ENCODE measurements around the gene S100A2.

DNA sequence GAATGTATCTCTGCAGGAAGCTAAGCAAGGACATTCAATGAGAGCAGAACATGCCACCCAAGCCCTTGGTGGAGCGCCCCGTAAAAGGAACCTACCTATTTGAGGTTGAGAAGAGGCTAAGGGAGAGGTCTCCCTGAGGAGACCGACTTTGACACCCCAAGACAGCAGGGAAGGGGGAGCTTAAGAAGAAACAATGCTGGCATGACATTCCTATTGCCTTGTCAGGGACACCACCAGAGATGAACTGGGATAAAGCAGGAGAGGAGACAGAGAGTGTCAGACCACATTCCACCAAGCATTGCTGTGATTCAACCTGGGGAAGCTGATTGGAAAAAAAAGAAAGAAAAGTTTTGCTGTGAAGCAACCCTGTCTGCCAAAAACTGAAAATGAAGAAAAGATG, 13.3 kb upstream of the S100A2 start:
- TF ChIP-seq NFRKB (IDR thresholded peaks at IDR 0.05) (no peak), ZNF384 (IDR thresholded peaks at IDR 0.05) (no peak), ELF4 (IDR thresholded peaks at IDR 0.05) (no peak), FOXA1 (IDR thresholded peaks at IDR 0.05) (no peak), SP1 (IDR thresholded peaks at IDR 0.05) (no peak), SUZ12 (IDR thresholded peaks at IDR 0.05) (no peak), ARNT (IDR thresholded peaks at IDR 0.05) (no peak), FOXM1 (IDR thresholded peaks at IDR 0.05; ENCODE audit: borderline replicate concordance) (no peak), CTBP1 (IDR thresholded peaks at IDR 0.05; ENCODE audit: borderline replicate concordance) (no peak), LEF1 (IDR thresholded peaks at IDR 0.05; ENCODE audit: borderline replicate concordance) (no peak)

Measured in HEK293T (cell line).